Activated CD4-positive, alpha-beta T cell treated with anti-CD3 and anti-CD28 coated beads, Interleukin-10, Interleukin-2, amounts not matched to agents 100 ng/mL and 50 ng/mL, durations not matched to agents 16 hours and 8 hours (primary cell): ENCODE results near the gene TOPBP1.
"Not testable (repeated sequence)": the region's sequence is repeated elsewhere in the genome, so short reads cannot be mapped to it uniquely, and the experiment has no call there.

Source experiments
- DNase-seq: peaks from one replicate; pipeline ENCODE4 v3.0.0-alpha.2; 2020

The TOPBP1 gene

DNA sequence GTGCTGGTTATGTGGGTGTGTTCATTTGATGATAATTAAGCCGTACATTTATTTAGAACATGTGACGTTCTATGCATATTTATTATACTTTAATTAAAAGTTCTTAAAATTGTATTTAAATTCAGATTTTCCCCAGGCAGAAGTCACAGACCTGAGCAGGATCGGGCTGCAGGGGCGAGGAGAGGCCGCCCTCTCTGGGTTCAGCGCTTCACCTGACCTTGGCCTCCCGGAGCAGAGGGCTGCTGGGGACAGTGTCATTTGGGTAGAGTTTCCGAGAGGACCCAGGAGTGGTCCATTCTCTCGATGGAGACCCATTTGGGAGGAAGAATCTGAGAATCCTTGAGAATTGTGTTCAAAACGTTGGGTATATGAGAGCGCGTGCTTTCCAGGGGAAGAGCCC lies 12.0 kb upstream of the TOPBP1 start:
- no peak for DNase-seq

DNA sequence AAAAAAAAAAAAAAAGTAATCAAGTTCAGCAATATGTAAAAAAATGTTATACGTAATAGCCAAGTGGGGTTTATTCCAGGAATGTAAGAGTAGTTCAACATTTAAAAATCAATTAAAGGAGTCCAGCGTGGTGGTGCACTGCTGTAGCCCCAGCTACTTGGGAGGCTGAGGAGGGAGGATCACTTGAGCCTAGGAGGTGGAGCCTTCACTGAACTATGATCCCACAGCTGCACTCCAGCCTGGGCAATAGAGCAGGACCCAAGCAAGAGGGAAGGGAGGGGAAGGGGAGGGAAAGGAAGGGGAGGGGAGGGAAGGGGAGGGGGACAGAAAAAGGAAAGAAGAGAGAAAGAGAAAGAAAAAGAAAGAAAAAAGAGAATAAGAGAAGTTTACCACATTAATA lies 10.7 kb upstream of the TOPBP1 start:
- no peak for DNase-seq

GRCh38 chr3:133670525-133670995 lies 8.8 kb upstream of the TOPBP1 start:
- DNase-seq, result no peak

DNA sequence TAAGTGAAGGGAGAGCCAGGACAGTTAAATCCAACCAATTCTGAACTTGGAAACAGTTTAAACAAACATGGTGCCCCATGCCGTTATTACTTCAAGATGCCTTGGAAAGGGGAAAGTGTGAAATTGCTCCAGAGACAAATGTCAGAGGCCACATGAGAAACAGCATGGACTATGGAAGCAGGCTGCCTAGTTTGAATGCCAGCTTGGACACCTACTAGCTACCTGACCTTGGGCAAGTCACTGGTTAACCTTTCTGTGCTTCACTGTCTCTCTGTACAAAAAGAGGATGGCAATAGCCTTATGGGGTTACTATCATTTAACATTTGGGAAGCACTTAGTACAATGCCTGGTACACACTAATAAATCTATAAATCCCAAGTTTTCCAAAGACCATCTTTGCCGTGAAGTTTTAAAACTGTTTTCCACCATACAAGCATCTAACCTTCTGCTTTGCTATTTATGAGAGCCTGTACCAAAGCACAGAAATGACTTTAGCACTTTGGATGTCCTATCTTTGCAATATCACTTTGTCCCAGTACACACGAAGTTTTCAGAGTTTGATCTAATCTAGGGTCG lies 8.3 kb upstream of the TOPBP1 start:
- no peak for DNase-seq

DNA sequence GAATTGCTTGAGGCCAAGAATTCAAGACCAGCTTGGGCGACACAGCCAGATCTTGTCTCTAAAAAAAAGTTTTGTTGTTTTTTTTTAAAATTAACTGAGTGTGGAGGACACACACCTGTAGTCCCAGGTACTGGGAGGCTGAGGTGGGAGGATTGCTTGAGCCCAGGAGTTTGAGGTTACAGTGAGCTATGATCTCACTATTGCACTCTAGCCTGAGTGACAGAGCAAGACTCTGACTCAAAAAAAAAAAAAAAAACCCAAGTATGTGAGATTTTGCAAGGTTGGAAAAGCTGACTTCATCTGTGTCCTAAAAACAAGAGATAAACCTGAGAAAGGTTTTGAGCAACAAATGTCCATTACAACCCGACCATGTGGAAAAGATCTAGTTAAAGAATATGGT lies 5.4 kb upstream of the TOPBP1 start:
- DNase-seq, result no peak

GRCh38 chr3:133665188-133665587 lies 3.4 kb upstream of the TOPBP1 start:
- DNase-seq, result not testable (repeated sequence)

- DNase-seq, result peak; percentile 81
Observed at GRCh38 chr3:133663569-133664313, 2.0 kb upstream of the TOPBP1 start.

- DNase-seq, result peak; percentile 49
Observed at GRCh38 chr3:133662278-133662651, 524 bp upstream of the TOPBP1 start.

DNA sequence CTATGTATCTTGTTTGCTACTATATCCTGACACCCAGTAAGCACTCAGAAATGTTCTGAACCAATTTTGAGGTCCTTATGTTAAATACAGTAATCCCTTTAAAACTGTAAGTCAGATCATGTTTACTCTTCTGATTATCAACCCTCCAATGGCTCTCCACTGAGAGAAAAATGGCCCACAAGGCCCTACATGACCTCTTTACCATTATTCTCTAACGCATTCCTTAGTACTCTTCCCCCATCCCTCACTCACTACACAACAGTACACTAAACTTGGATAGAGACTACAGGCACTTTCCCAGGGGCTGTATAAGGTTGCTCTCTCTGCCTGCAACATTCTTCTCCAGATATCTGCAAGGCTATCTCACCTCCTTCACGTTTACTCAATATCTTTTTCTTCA lies 1.9 kb downstream of the TOPBP1 start:
- DNase-seq, result no peak

DNA sequence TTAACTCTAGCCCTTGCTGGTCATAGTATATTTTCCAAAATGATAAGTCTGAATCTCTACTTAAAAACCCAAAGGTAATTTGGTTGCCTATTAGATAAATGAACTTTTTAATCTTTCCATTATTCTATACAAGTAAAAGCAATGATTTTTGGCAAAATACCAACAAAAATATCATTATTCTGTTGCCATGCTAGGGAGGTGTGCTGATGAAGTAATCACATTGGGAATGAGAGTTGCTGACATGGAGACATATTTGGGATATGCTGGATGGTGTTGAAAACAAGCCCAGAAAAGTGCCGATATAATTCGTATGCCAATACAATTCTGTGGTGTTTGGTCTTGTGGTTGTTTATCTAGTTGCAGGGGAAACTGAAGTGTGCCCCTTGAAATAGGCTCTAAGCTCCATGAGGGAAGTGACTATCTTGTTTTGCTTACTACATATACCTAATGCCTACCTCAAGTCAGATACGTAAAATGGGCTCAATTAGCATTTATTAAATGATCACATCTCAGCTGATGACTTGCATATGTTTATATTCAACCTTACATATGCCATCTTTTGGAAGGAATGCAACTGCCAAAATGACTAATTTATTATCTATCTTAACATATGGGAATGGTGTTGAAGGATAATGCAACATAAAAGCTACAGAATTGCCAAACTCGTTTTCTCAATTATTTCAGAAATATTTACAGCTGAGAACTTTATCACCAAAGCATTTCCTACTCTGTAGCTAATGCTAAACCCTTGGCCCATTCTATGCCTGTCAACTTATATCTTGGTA lies 5.8 kb downstream of the TOPBP1 start:
- DNase-seq, result no peak

GRCh38 chr3:133649486-133650068 lies 12.2 kb downstream of the TOPBP1 start:
- no peak for DNase-seq

- DNase-seq, result no peak
Observed at GRCh38 chr3:133644768-133645167, 17.0 kb downstream of the TOPBP1 start.

DNA sequence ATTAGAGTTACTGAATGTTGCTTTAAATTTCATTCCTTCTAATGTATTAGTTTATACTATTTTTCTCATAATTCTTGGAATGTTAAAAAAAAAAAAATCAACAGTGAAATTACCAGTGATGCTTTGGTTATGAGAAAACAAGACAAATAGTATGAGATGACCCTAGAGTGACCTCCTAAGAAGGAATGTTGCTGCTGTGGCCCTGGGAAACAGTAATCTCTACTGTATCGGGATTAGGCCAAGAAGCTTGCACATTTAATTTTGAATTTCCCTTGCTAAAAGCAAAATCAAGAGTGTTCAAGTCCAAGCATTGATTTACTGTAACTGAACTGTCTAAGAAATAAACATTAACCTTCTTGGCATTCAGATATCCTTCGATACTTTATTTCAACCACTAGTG lies 18.1 kb downstream of the TOPBP1 start:
- no peak for DNase-seq

GRCh38 chr3:133641254-133641653 lies 20.5 kb downstream of the TOPBP1 start:
- no peak for DNase-seq

DNA sequence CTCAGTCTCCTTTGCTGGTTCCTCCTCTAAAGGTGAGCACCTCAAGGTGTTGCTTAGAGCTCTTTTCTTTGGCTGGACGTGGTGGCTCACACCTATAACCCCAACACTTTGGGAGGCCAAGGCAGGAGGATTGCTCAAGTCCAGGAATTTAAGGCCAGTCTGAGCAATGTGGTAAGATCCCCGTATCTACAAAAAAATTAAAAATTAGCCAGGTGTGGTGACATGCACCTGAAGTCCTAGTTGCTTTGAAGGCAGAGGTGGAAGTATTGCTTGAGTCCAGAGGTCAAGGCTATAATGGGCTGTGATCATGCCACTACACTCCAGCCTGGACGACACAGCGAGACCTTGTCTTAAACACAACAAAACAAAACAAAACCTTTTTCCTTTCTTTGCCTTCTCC lies 28.3 kb downstream of the TOPBP1 start:
- DNase-seq, result no peak

- DNase-seq, result no peak
Observed at GRCh38 chr3:133629146-133629545, 32.6 kb downstream of the TOPBP1 start.

- no peak for DNase-seq
Observed at GRCh38 chr3:133627789-133628188, 34.0 kb downstream of the TOPBP1 start.

DNA sequence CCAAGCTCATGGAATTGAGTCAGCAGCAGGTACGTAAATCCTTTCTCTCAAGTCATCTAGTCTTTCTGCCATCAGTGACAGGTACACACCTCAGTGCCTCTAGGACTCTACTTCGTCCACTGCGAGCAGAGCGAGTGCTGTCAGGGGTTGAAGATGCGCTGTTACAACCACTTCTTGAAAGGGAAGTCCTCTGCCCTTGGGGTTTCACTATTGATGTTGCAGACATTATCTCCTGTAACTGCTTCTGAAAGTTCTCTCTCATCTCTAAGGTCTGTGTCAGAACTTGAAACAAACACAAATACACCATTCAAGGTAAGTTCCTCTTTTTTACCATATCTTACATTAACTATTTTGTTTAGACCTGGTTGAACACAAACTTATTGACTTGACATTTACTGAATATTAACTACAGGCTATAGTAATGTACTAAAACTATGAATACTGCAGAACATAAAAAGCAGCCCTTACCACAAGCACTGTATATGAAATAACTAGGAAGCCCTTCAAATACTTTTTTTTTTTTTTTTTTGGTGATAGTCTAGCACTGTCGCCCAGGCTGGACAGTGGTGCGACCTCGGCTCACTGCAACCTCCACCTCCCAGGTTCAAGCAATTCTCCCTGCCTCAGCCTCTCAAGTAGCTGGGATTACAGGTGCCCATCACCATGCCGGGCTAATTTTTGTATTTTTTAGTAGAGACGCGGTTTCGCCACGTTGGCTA lies 41.5 kb downstream of the TOPBP1 start:
- peak; percentile 23 for DNase-seq

DNA sequence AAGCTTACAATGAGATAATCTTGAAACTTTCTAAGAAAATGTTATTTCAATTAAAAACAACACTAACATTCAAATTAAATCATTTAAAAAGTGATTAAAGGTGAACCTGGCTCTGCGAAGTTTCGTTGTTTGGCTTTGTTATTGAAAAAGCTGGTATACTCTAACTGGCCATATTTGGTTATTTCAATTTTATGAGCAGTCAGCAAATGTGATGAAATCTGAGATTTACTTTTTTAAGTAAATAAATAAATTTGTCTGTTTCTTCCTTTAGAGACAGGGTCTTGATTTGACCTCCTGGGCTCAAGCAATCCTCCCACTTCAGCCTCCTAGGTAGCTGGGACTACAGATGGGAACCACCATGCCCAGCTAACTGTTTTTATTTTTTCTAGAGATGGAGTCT lies 50.2 kb downstream of the TOPBP1 start:
- DNase-seq, result no peak

- no peak for DNase-seq
Observed at GRCh38 chr3:133610031-133610430, 51.7 kb downstream of the TOPBP1 start.

GRCh38 chr3:133608388-133608787 lies 53.4 kb downstream of the TOPBP1 start:
- no peak for DNase-seq

- no peak for DNase-seq
Observed at GRCh38 chr3:133607816-133608215, 53.9 kb downstream of the TOPBP1 start.

DNA sequence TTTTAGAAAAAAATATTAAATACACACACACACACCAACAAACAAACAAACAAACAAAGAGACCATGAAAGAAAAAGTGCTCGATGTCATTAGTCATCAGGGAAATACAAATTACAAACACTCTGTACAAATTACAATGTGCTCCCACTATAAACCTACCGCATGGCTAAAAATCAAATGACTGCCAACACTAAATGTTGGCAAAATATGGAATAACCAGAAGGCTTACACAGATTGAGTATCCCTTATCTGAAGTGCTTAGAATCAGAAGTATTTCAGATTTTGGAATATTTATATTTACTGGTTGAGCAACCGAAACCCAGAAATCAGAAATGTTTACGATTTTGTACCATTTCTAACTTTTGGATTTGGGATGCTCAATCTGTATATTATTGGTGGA lies 54.8 kb downstream of the TOPBP1 start:
- no peak for DNase-seq
